Activated naive CD8-positive, alpha-beta T cell treated with anti-CD3 and anti-CD28 coated beads for 36 hours (primary cell): Measurements from ENCODE around the gene TMPRSS6. TPM values are rescaled to one million over a fixed set of nuclear protein-coding genes. Genes with fewer than 3 reads are reported as not detected.
"Not testable (repeated sequence)": the region's sequence is repeated elsewhere in the genome, so short reads cannot be mapped to it uniquely, and the experiment has no call there.

Experiments used
- DNase-seq: peaks from one replicate; pipeline ENCODE4 v3.0.0; 2021
- H3K27ac Mint-ChIP-seq: one replicate; pipeline ENCODE4 v1.8.0; 2022; ENCODE audit warnings: mild to moderate bottlenecking, moderate library complexity, mixed read lengths
- H3K27me3 Mint-ChIP-seq: one replicate; pipeline ENCODE4 v1.8.0; 2022; ENCODE audit warnings: mild to moderate bottlenecking, mixed read lengths
- H3K36me3 Mint-ChIP-seq: one replicate; pipeline ENCODE4 v1.8.0; 2021; ENCODE audit warnings: mild to moderate bottlenecking, mixed read lengths
- H3K4me1 Mint-ChIP-seq: one replicate; pipeline ENCODE4 v1.8.0; 2021; ENCODE audit warnings: mixed read lengths
- H3K4me3 Mint-ChIP-seq: one replicate; pipeline ENCODE4 v1.8.0; 2022; ENCODE audit warnings: mild to moderate bottlenecking, moderate library complexity, mixed read lengths
- H3K9me3 Mint-ChIP-seq: one replicate; pipeline ENCODE4 v1.8.0; 2022; ENCODE audit warnings: mixed read lengths
- total RNA-seq, 2 experiments: library from RNA; stranded (reverse); gene quantifications; one replicate each; pipeline ENCODE4 v1.2.3, GENCODE V29; 2021

TMPRSS6 gene
- total RNA-seq, 2 experiments from 2014 or later, result 1.8 to 2.0 TPM

GRCh38 chr22:37075822-37076433, 33.6 kb downstream of the TMPRSS6 start:
- Mint-ChIP-seq H3K4me3 (no peak overlapping the region), H3K27me3 (no peaks in the 10 kb centered on the region), H3K4me1 (peaks cover 28% of the 10 kb centered on the region), H3K36me3 (no peaks in the 10 kb centered on the region), H3K27ac (no peak overlapping the region), H3K9me3 (no peaks in the 10 kb centered on the region)
- DNase-seq, result no peak

GRCh38 chr22:37075046-37075445, 34.5 kb downstream of the TMPRSS6 start:
- Mint-ChIP-seq H3K36me3 (no peaks in the 10 kb centered on the region), H3K27me3 (peaks cover 2% of the 10 kb centered on the region), H3K9me3 (no peaks in the 10 kb centered on the region), H3K4me1 (peaks cover 22% of the 10 kb centered on the region), H3K27ac (no peak overlapping the region), H3K4me3 (no peak overlapping the region)
- DNase-seq, result no peak

DNA sequence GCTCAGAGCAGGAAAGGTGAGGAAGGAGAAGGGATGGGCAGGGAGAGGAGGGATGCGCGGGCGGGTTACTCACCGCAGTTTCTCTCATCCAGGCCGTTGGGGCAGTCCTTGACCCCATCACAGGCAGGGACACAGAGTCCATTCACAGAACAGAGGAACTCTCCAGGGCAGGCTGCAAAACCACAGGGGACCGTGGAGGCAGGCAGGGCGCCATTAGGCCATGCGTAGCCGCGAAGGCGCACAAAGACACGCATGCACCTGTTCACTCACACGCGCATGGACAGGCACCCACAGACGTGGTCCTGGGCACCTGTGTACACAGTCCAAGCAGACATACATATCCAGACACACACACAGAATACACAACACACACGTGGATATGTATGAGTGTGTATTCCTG, 35.0 kb downstream of the TMPRSS6 start:
- H3K27me3 Mint-ChIP-seq, result peaks cover 8% of the 10 kb centered on the region

DNA sequence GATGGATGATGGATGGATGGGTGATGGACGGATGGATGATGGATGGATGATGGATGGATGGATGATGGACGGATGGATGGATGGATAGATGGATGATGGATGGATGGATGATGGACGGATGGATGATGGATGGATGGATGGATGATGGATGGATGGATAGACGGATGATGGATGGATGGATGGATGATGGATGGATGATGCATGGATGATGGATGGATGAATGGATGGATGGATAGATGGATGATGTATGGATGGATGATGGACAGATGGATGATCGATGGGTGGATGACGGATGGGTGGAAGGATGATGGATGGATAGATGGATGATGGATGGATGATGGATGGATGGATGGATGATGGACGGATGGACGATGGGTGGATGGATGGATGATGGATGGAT, 36.8 kb downstream of the TMPRSS6 start:
- H3K4me1 Mint-ChIP-seq, result peaks cover 1% of the 10 kb centered on the region
- H3K9me3 Mint-ChIP-seq, result no peaks in the 10 kb centered on the region
- H3K4me3 Mint-ChIP-seq, result no peak overlapping the region
- no peaks in the 10 kb centered on the region for H3K36me3 Mint-ChIP-seq
- H3K27ac Mint-ChIP-seq, result no peak overlapping the region
- DNase-seq, result no peak
- H3K27me3 Mint-ChIP-seq, result peaks cover 21% of the 10 kb centered on the region

More for the DNA sequence above, 35.0 kb downstream of the TMPRSS6 start:
- Mint-ChIP-seq H3K36me3 (no peaks in the 10 kb centered on the region), H3K4me3 (no peak overlapping the region), H3K9me3 (no peaks in the 10 kb centered on the region), H3K27ac (no peak overlapping the region), H3K4me1 (peaks cover 17% of the 10 kb centered on the region)
- no peak for DNase-seq

GRCh38 chr22:37071850-37072592, 37.5 kb downstream of the TMPRSS6 start:
- not testable (repeated sequence) for H3K4me3 Mint-ChIP-seq, H3K36me3 Mint-ChIP-seq, DNase-seq, H3K27ac Mint-ChIP-seq, H3K9me3 Mint-ChIP-seq, H3K4me1 Mint-ChIP-seq
- peaks cover 25% of the 10 kb centered on the region for H3K27me3 Mint-ChIP-seq

- Mint-ChIP-seq H3K4me3 (no peak overlapping the region), H3K27ac (no peak overlapping the region), H3K4me1 (no peaks in the 10 kb centered on the region), H3K36me3 (no peaks in the 10 kb centered on the region), H3K27me3 (peaks cover 25% of the 10 kb centered on the region), H3K9me3 (no peaks in the 10 kb centered on the region)
- DNase-seq, result no peak
Observed at GRCh38 chr22:37070744-37071143, 38.8 kb downstream of the TMPRSS6 start.

DNA sequence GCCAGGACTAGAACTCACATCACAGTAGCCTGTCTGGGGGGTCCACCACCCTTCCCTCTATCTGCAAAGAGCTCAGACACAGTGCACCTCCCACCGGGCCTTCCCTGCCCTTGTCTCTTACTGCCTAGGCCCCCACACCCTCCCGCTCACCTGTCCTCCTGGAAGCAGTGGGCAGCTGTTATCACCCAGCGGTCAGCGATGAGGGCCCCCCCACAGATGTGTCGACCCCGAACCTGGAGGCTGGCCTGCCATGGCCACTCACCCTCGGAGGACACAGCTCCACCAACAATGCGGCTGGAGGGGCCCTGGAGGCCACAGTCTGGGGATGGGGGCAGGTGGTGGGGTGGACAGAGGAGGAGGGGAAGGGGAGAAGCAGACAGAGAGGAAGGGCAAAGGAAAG, 39.2 kb downstream of the TMPRSS6 start:
- Mint-ChIP-seq H3K4me3 (no peak overlapping the region), H3K27me3 (peaks cover 25% of the 10 kb centered on the region), H3K9me3 (no peaks in the 10 kb centered on the region), H3K4me1 (no peaks in the 10 kb centered on the region), H3K36me3 (no peaks in the 10 kb centered on the region), H3K27ac (no peak overlapping the region)
- DNase-seq, result no peak

DNA sequence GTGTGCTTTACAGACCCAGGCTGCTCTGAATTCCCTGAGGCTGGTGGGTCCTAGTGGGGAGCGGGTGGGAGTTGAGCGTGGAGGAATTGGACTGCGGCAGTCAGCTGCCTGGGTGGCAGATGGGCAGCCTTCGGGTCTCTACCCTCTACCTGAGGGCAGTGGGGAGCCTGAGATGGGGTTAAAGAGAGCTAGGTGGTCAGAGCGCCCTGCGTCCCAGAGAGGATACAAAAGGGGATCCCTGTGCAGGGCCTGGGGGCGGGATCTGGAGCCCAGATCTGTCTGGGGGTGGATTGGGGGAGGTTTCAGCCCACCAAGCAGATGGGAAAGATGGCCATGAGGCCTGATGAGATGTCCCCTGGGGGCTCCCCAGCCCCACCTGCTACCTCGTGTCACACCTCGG, 39.8 kb downstream of the TMPRSS6 start:
- Mint-ChIP-seq H3K27ac (no peak overlapping the region), H3K27me3 (peaks cover 25% of the 10 kb centered on the region), H3K9me3 (no peaks in the 10 kb centered on the region), H3K36me3 (no peaks in the 10 kb centered on the region), H3K4me3 (no peak overlapping the region), H3K4me1 (no peaks in the 10 kb centered on the region)
- DNase-seq, result no peak

DNA sequence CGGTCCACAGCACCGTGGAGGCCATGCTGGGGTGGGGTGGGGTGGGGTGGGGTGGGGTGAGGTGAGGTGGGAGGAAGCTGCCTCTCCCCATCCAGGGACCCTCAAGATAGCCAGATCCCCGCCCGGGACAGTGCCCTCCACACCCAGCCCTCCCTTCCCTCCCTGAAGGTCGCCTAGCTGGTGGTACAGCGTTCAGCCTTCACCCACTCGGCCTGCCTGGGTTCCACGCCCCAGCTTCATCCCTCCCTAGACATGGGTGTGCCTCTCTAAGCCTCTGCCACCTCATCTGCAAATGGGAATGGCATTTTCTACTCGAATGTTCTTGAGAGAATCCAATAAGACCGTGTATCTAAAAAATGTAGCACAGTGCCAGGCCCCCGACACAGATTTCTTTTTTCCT, 40.2 kb downstream of the TMPRSS6 start:
- Mint-ChIP-seq H3K4me1 (no peaks in the 10 kb centered on the region), H3K27ac (no peak overlapping the region), H3K4me3 (no peak overlapping the region), H3K36me3 (peaks cover 2% of the 10 kb centered on the region), H3K27me3 (peaks cover 25% of the 10 kb centered on the region), H3K9me3 (no peaks in the 10 kb centered on the region)
- no peak for DNase-seq

DNA sequence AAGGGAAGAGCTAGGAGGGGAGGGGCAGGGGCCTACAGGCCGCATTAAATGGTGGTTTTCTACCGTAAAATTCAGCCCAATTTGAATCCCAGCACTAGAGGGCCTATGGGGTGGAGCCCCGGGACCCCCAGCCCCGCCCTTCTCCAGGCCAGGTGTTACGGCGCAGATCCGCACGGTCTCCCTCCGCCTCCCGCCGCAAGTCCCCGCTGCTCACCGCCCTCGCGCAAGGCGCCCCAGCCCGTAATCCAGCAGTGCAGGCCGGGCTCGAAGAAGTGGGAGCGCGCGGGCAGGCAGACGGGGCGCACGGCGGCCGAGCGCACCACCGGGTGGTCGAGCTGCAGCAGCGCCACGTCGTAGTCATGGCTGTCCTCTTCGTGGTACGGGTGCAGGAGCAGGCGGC, 40.7 kb downstream of the TMPRSS6 start:
- Mint-ChIP-seq H3K4me1 (no peaks in the 10 kb centered on the region), H3K36me3 (peaks cover 2% of the 10 kb centered on the region), H3K27ac (no peak overlapping the region), H3K4me3 (no peak overlapping the region), H3K27me3 (peaks cover 25% of the 10 kb centered on the region), H3K9me3 (no peaks in the 10 kb centered on the region)
- DNase-seq, result peak; percentile 28

DNA sequence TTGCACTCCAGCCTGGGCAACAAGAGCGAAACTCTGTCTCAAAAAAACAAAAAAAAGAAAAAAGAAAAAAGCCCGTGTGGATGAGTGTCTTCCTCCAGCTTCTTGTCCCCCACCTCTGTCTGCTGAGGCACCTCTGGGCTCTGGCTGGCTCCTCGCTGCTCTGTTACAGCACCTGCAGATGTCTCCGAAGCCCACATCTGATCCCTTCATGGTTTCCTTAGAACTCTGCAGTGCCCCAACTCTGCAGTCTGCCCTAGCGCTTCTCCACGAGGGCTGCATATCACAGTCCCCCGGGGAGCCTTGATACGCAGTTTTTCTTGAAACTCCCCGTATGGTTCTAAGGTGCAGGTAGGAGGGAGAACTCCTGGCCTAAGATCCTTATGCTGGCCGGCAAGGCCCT, 42.1 kb downstream of the TMPRSS6 start:
- Mint-ChIP-seq H3K36me3 (peaks cover 2% of the 10 kb centered on the region), H3K4me3 (no peak overlapping the region), H3K27me3 (peaks cover 25% of the 10 kb centered on the region), H3K27ac (no peak overlapping the region), H3K9me3 (no peaks in the 10 kb centered on the region), H3K4me1 (peaks cover 3% of the 10 kb centered on the region)
- DNase-seq, result no peak

- Mint-ChIP-seq H3K36me3 (peaks cover 2% of the 10 kb centered on the region), H3K4me1 (peaks cover 9% of the 10 kb centered on the region), H3K27me3 (peaks cover 25% of the 10 kb centered on the region), H3K27ac (no peak overlapping the region), H3K4me3 (no peak overlapping the region), H3K9me3 (no peaks in the 10 kb centered on the region)
- DNase-seq, result no peak
Observed at GRCh38 chr22:37065961-37066360, 43.6 kb downstream of the TMPRSS6 start.

GRCh38 chr22:37065180-37065579, 44.3 kb downstream of the TMPRSS6 start:
- Mint-ChIP-seq H3K9me3 (no peaks in the 10 kb centered on the region), H3K4me1 (peaks cover 15% of the 10 kb centered on the region), H3K4me3 (no peak overlapping the region), H3K27ac (no peak overlapping the region), H3K36me3 (peaks cover 3% of the 10 kb centered on the region), H3K27me3 (peaks cover 23% of the 10 kb centered on the region)
- DNase-seq, result no peak

DNA sequence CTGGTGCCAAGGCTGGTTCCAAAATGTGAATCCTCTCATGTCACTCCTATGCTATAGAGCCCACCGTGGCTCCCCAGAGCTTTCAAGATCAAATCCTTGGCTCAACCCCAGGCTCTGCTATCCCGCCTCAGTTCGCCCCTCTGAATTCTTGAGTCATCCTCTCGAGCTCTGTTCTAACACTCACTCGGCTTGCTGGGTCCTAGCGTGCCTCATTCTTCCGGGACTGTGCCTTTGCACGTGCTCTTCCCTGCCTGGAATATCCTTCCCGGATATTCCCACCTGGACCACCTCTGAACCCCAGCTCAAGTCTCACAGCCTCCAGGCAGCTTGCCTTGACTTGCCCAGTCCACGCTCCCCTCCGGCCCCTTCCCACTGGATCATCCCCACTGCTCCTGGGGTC, 45.0 kb downstream of the TMPRSS6 start:
- Mint-ChIP-seq H3K27ac (no peak overlapping the region), H3K4me3 (no peak overlapping the region), H3K4me1 (peaks cover 15% of the 10 kb centered on the region), H3K36me3 (peaks cover 3% of the 10 kb centered on the region), H3K27me3 (peaks cover 17% of the 10 kb centered on the region), H3K9me3 (no peaks in the 10 kb centered on the region)
- no peak for DNase-seq

GRCh38 chr22:37063431-37064420, 45.8 kb downstream of the TMPRSS6 start:
- no peak overlapping the region for H3K27ac Mint-ChIP-seq
- H3K27me3 Mint-ChIP-seq, result peaks cover 14% of the 10 kb centered on the region
- no peak for DNase-seq
- peaks cover 15% of the 10 kb centered on the region for H3K4me1 Mint-ChIP-seq
- H3K36me3 Mint-ChIP-seq, result peaks cover 3% of the 10 kb centered on the region
- H3K4me3 Mint-ChIP-seq, result no peak overlapping the region
- no peaks in the 10 kb centered on the region for H3K9me3 Mint-ChIP-seq
